GM23338 (cell line): Measurements from ENCODE around the gene YES1. TPM values are rescaled to one million over a fixed set of nuclear protein-coding genes. Genes with fewer than 3 reads are reported as not detected.

ENCODE experiments used
- ATAC-seq: fragments of 200-7000 bp; cut with Tn5 transposase; 3 replicates; pipeline ENCODE4 v1.9.1; 2020
- DNase-seq: peaks from one replicate; pipeline ENCODE4 v3.0.0-alpha.2; 2015; ENCODE audit warnings: low spot score
- H2AFZ ChIP-seq: fragments of 200-600 bp; sonication (generic); 2 replicates; pipeline ENCODE4 v1.8.0; 2016; ENCODE audit warnings: antibody characterized with exemption, mild to moderate bottlenecking, moderate library complexity
- H3F3A ChIP-seq: fragments of 200-600 bp; sonication (generic); replicated peaks from 2 replicates; pipeline ENCODE4 v1.8.0; 2017; ENCODE audit warnings: antibody characterized with exemption, mixed run types, low read depth
- H3K27ac ChIP-seq: fragments of 200-600 bp; sonication (generic); 2 replicates; pipeline ENCODE4 v1.6.1; 2016; ENCODE audit warnings: low read depth
- H3K27me3 ChIP-seq: fragments of 200-600 bp; sonication (generic); 2 replicates; pipeline ENCODE4 v1.8.0; 2016; ENCODE audit warnings: mild to moderate bottlenecking, mixed run types, moderate library complexity; ENCODE audit not compliant: insufficient read depth
- H3K36me3 ChIP-seq: fragments of 200-600 bp; sonication (generic); 2 replicates; pipeline ENCODE4 v1.8.0; 2016; ENCODE audit warnings: mild to moderate bottlenecking; ENCODE audit not compliant: insufficient read depth
- H3K4me1 ChIP-seq: fragments of 200-600 bp; sonication (generic); 2 replicates; pipeline ENCODE4 v1.8.0; 2016; ENCODE audit warnings: mild to moderate bottlenecking, moderate library complexity; ENCODE audit not compliant: insufficient read depth
- H3K4me2 ChIP-seq: fragments of 200-600 bp; sonication (generic); 2 replicates; pipeline ENCODE4 v1.7.1; 2017; ENCODE audit warnings: mixed run types
- H3K4me3 ChIP-seq: fragments of 200-600 bp; sonication (generic); 2 replicates; pipeline ENCODE4 v1.6.1; 2016; ENCODE audit warnings: mixed run types
- H3K79me2 ChIP-seq: fragments of 200-600 bp; sonication (generic); replicated peaks from 2 replicates; pipeline ENCODE4 v1.8.0; 2017; ENCODE audit warnings: mild to moderate bottlenecking; ENCODE audit not compliant: insufficient read depth
- H3K9me2 ChIP-seq: fragments of 200-600 bp; sonication (generic); 2 replicates; pipeline ENCODE4 v1.8.0; 2017; ENCODE audit not compliant: insufficient read depth
- H4K20me1 ChIP-seq: fragments of 200-600 bp; sonication (generic); replicated peaks from 2 replicates; pipeline ENCODE4 v1.8.0; 2017; ENCODE audit warnings: mild to moderate bottlenecking; ENCODE audit not compliant: insufficient read depth
- H3K27ac Mint-ChIP-seq: 2 replicates; pipeline ENCODE4 v1.8.0; 2020; ENCODE audit warnings: inconsistent platforms, mild to moderate bottlenecking, moderate library complexity, mixed read lengths
- H3K27me3 Mint-ChIP-seq: 3 replicates; pipeline ENCODE4 v1.8.0; 2022; ENCODE audit warnings: low read depth, mild to moderate bottlenecking, moderate library complexity, mixed read lengths, inconsistent platforms; ENCODE audit not compliant: insufficient read depth, poor library complexity
- H3K36me3 Mint-ChIP-seq: 3 replicates; pipeline ENCODE4 v1.8.0; 2021; ENCODE audit warnings: low read depth, mild to moderate bottlenecking, inconsistent platforms, moderate library complexity, mixed read lengths
- H3K4me1 Mint-ChIP-seq: 3 replicates; pipeline ENCODE4 v1.8.0; 2020; ENCODE audit warnings: mild to moderate bottlenecking, inconsistent platforms, mixed read lengths
- H3K4me3 Mint-ChIP-seq: 3 replicates; pipeline ENCODE4 v1.8.0; 2021; ENCODE audit warnings: moderate library complexity, mild to moderate bottlenecking, inconsistent platforms, mixed read lengths
- H3K9me3 Mint-ChIP-seq: 3 replicates; pipeline ENCODE4 v1.8.0; 2020; ENCODE audit warnings: moderate library complexity, mild to moderate bottlenecking, inconsistent platforms, mixed read lengths
- CREB1 ChIP-seq: fragments of 250-450 bp; sonication (Bioruptor Pico); IDR thresholded peaks from 2 replicates; pipeline ENCODE4 v1.5.0; 2020; ENCODE audit warnings: low read depth, mild to moderate bottlenecking, moderate library complexity
- JUNB ChIP-seq: IDR thresholded peaks from one replicate; pipeline ENCODE4 v1.6.1; 2016; ENCODE audit warnings: antibody characterized with exemption; ENCODE audit not compliant: unreplicated experiment
- POLR2AphosphoS5 ChIP-seq: IDR thresholded peaks from 2 replicates; pipeline ENCODE4 v1.6.1; 2016; ENCODE audit warnings: antibody characterized with exemption, low read depth
- REST ChIP-seq: IDR thresholded peaks from one replicate; pipeline ENCODE4 v1.6.1; 2018; ENCODE audit warnings: antibody characterized with exemption; ENCODE audit not compliant: unreplicated experiment
- STAT1 ChIP-seq: IDR thresholded peaks from one replicate; pipeline ENCODE4 v1.6.1; 2016; ENCODE audit warnings: antibody characterized with exemption; ENCODE audit not compliant: unreplicated experiment
- ZNF331 ChIP-seq: fragments of 250-450 bp; sonication (Bioruptor Pico); IDR thresholded peaks from 2 replicates; pipeline ENCODE4 v1.5.0; 2020; ENCODE audit warnings: low read depth, mild to moderate bottlenecking, moderate library complexity
- polyA plus RNA-seq: library from polyadenylated mRNA; unstranded; fragments of >200 nt; fragmentation: Nextera tagmentation; extraction: Ambion mirVana; gene quantifications from 2 replicates; pipeline ENCODE4 v1.2.1, GENCODE V29; 2016
- total RNA-seq: library from RNA; depleted of rRNA; stranded (reverse); fragments of >200 nt; shearing (Covaris generic); gene quantifications from 2 replicates; pipeline ENCODE4 v1.2.3, GENCODE V29; 2014
- TF ChIP-seq, protein P1 (sequence below): fragments of 250-450 bp; sonication (Bioruptor Pico); IDR thresholded peaks from 2 replicates; pipeline ENCODE4 v1.5.0; 2020; ENCODE audit warnings: mild to moderate bottlenecking, moderate library complexity
- TF ChIP-seq, protein P2 (sequence below), 2 experiments: fragments of 200-600 bp in 1 of 2; sonication (generic) in 1 of 2; conservative IDR thresholded peaks; 2 replicates each; pipeline versions ENCODE4 v1.5.1 to v1.6.1; 2016 to 2017; ENCODE audit warnings: antibody characterized with exemption in 2 of 2, low read depth in 2 of 2, mild to moderate bottlenecking in 2 of 2, moderate library complexity in 1 of 2

YES1 gene
- total and polyA plus RNA-seq, 2 experiments from 2014 or later: 25.4 to 327 TPM

GRCh38 chr18:686339-687111 is 125.5 kb downstream of the YES1 start:
- TF ChIP-seq JUNB: no peak
- no peak for TF ChIP-seq ZNF331 (CRISPR knock-in tag)
- TF ChIP-seq, protein P1, sequence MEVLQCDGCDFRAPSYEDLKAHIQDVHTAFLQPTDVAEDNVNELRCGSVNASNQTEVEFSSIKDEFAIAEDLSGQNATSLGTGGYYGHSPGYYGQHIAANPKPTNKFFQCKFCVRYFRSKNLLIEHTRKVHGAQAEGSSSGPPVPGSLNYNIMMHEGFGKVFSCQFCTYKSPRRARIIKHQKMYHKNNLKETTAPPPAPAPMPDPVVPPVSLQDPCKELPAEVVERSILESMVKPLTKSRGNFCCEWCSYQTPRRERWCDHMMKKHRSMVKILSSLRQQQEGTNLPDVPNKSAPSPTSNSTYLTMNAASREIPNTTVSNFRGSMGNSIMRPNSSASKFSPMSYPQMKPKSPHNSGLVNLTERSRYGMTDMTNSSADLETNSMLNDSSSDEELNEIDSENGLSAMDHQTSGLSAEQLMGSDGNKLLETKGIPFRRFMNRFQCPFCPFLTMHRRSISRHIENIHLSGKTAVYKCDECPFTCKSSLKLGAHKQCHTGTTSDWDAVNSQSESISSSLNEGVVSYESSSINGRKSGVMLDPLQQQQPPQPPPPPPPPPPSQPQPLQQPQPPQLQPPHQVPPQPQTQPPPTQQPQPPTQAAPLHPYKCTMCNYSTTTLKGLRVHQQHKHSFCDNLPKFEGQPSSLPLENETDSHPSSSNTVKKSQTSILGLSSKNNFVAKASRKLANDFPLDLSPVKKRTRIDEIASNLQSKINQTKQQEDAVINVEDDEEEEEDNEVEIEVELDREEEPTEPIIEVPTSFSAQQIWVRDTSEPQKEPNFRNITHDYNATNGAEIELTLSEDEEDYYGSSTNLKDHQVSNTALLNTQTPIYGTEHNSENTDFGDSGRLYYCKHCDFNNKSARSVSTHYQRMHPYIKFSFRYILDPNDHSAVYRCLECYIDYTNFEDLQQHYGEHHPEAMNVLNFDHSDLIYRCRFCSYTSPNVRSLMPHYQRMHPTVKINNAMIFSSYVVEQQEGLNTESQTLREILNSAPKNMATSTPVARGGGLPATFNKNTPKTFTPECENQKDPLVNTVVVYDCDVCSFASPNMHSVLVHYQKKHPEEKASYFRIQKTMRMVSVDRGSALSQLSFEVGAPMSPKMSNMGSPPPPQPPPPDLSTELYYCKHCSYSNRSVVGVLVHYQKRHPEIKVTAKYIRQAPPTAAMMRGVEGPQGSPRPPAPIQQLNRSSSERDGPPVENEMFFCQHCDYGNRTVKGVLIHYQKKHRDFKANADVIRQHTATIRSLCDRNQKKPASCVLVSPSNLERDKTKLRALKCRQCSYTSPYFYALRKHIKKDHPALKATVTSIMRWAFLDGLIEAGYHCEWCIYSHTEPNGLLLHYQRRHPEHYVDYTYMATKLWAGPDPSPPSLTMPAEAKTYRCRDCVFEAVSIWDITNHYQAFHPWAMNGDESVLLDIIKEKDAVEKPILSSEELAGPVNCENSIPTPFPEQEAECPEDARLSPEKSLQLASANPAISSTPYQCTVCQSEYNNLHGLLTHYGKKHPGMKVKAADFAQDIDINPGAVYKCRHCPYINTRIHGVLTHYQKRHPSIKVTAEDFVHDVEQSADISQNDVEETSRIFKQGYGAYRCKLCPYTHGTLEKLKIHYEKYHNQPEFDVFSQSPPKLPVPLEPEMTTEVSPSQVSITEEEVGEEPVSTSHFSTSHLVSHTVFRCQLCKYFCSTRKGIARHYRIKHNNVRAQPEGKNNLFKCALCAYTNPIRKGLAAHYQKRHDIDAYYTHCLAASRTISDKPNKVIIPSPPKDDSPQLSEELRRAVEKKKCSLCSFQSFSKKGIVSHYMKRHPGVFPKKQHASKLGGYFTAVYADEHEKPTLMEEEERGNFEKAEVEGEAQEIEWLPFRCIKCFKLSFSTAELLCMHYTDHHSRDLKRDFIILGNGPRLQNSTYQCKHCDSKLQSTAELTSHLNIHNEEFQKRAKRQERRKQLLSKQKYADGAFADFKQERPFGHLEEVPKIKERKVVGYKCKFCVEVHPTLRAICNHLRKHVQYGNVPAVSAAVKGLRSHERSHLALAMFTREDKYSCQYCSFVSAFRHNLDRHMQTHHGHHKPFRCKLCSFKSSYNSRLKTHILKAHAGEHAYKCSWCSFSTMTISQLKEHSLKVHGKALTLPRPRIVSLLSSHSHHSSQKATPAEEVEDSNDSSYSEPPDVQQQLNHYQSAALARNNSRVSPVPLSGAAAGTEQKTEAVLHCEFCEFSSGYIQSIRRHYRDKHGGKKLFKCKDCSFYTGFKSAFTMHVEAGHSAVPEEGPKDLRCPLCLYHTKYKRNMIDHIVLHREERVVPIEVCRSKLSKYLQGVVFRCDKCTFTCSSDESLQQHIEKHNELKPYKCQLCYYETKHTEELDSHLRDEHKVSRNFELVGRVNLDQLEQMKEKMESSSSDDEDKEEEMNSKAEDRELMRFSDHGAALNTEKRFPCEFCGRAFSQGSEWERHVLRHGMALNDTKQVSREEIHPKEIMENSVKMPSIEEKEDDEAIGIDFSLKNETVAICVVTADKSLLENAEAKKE (CRISPR knock-in tag): peak; percentile 6; the same call in 1 of the 2 replicates
- no peak for TF ChIP-seq CREB1
- 0 out of 2 replicates have a peak, but pooled peaks have one; percentile 33 for TF ChIP-seq POLR2AphosphoS5
- TF ChIP-seq REST: no peak
- TF ChIP-seq, protein P2, sequence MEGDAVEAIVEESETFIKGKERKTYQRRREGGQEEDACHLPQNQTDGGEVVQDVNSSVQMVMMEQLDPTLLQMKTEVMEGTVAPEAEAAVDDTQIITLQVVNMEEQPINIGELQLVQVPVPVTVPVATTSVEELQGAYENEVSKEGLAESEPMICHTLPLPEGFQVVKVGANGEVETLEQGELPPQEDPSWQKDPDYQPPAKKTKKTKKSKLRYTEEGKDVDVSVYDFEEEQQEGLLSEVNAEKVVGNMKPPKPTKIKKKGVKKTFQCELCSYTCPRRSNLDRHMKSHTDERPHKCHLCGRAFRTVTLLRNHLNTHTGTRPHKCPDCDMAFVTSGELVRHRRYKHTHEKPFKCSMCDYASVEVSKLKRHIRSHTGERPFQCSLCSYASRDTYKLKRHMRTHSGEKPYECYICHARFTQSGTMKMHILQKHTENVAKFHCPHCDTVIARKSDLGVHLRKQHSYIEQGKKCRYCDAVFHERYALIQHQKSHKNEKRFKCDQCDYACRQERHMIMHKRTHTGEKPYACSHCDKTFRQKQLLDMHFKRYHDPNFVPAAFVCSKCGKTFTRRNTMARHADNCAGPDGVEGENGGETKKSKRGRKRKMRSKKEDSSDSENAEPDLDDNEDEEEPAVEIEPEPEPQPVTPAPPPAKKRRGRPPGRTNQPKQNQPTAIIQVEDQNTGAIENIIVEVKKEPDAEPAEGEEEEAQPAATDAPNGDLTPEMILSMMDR (conservative IDR thresholded peaks at IDR 0.05; ENCODE audit: low read depth in 2 of 2): 0 out of 4 replicates have a peak, but pooled peaks of 1 of the 2 experiments have one; percentile 4
- TF ChIP-seq STAT1: no peak
- peaks cover 70% of the 10 kb centered on the region for H3K36me3 Mint-ChIP-seq
- peak overlapping the region; percentile 38 for H3K4me3 Mint-ChIP-seq
- H3K4me1 Mint-ChIP-seq: peaks cover 36% of the 10 kb centered on the region
- H3K79me2 ChIP-seq: no peaks in the 10 kb centered on the region
- H3K9me3 Mint-ChIP-seq: no peaks in the 10 kb centered on the region
- ATAC-seq (peak; percentile 89), DNase-seq (peak; percentile 60)
- no peak overlapping the region for H2AFZ ChIP-seq
- peaks cover 4% of the 10 kb centered on the region for H4K20me1 ChIP-seq
- no peaks in the 10 kb centered on the region for H3K27me3 ChIP-seq
- no peak overlapping the region for H3K4me3 ChIP-seq
- H3K4me2 ChIP-seq: peak overlapping the region; percentile 58
- peaks cover 7% of the 10 kb centered on the region for H3K27me3 Mint-ChIP-seq
- H3K4me1 ChIP-seq: peaks cover 15% of the 10 kb centered on the region; the same call in 1 of the 2 replicates
- 0 out of 2 replicates have a peak, but pooled peaks cover 2% of the 10 kb centered on the region for H3F3A ChIP-seq
- H3K36me3 ChIP-seq: peaks cover 11% of the 10 kb centered on the region; the same call in 1 of the 2 replicates
- H3K27ac Mint-ChIP-seq: peak overlapping the region; percentile 33; the same call in 1 of the 2 replicates
- peak overlapping the region; percentile 51; the same call in 1 of the 2 replicates for H3K27ac ChIP-seq
- H3K9me2 ChIP-seq: no peaks in the 10 kb centered on the region
